Stomach (tissue), 4 donors: ENCODE results near the gene C11orf71.

Experiments used
- CTCF ChIP-seq, 7 experiments: fragments of 450-650 bp in 4 of 7; fragments of 200-600 bp in 3 of 7; sonication (generic) in 3 of 7; IDR thresholded peaks; one replicate each; pipeline ENCODE4 v1.5.1; 2016 to 2019; ENCODE audit warnings: antibody characterized with exemption in 7 of 7, control low read depth in 2 of 7, mild to moderate bottlenecking in 1 of 7
- POLR2A ChIP-seq, 4 donors: fragments of 450-650 bp; IDR thresholded peaks; one replicate each; pipeline ENCODE4 v1.6.1; 2016; ENCODE audit warnings: antibody characterized with exemption in 4 of 4, control low read depth in 2 of 4, mild to moderate bottlenecking in 1 of 4, moderate library complexity in 1 of 4
- POLR2AphosphoS5 ChIP-seq, 3 donors: sonication (generic); formaldehyde crosslinking; IDR thresholded peaks; one replicate each; pipeline ENCODE4 v1.6.1; 2016; ENCODE audit warnings: antibody characterized with exemption in 3 of 3

DNA sequence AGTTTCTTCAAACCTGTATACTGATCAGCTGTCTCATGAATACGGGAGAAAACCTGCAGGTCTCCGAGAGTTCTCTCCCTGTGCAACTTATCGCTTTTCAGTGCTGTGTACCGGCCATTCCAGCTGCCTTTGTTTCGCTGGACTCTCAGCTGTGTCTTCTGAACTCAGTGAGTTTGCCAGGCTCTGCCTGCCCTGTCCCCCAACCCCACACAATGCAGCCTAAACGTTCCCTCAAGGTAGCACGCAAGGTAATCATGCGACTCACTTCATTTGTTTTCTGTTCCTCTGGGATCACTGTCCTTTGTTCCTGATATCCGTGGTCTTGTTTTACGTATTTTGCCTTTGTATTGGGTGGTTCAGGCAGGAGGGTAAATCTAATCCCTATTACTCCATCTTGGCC lies 13.6 kb upstream of the C11orf71 start:
- TF ChIP-seq CTCF (IDR thresholded peaks at IDR 0.05): no peak
- TF ChIP-seq POLR2A (IDR thresholded peaks at IDR 0.05): no peak
- TF ChIP-seq POLR2AphosphoS5 (IDR thresholded peaks at IDR 0.05): no peak
